ENCODE measurements around the gene SCAPER.

SCAPER gene

DNA sequence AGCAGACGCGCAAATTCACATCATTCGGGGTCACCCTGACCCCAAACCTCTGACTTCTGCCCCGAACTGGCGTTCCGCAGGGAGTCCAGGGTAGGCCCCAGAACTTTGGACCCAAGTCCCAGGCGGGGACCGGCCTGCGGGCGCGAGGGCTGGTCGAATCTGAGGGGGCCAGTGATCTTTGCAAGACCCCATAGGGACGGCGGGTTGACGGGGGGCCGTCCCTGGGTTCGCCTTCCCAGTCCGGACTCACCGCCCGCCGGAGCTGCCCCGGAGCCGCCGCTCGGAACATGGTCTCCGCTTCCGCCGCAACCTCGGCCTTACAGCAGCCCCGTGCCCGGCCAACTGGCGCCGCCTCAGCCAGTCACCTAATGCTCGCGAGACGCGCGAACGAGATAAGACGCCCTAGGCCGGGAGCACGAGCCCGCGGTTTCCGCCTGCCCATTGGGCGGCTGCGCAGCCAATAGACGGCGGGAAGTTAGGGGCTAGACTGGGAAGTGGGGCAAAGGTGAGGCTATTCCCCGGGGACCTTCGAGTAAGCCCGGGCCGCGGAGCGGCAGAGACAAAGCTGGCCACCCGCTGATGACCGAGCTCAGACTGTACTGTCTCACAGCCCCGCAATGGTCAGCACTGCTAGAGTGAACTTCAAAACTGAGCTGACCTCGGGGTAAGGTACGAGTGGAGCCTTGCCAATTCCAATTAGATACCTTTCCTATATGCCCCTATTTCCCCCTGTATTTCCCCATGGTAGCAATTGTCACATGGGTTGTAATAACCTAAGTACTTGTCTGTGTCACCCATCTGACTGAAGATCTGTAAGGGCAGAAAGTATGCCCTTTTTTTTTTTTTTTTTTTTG, 593.8 kb downstream of the SCAPER start, which contains the start of gene ETFA (continued):
- TF ChIP-seq, protein P1, sequence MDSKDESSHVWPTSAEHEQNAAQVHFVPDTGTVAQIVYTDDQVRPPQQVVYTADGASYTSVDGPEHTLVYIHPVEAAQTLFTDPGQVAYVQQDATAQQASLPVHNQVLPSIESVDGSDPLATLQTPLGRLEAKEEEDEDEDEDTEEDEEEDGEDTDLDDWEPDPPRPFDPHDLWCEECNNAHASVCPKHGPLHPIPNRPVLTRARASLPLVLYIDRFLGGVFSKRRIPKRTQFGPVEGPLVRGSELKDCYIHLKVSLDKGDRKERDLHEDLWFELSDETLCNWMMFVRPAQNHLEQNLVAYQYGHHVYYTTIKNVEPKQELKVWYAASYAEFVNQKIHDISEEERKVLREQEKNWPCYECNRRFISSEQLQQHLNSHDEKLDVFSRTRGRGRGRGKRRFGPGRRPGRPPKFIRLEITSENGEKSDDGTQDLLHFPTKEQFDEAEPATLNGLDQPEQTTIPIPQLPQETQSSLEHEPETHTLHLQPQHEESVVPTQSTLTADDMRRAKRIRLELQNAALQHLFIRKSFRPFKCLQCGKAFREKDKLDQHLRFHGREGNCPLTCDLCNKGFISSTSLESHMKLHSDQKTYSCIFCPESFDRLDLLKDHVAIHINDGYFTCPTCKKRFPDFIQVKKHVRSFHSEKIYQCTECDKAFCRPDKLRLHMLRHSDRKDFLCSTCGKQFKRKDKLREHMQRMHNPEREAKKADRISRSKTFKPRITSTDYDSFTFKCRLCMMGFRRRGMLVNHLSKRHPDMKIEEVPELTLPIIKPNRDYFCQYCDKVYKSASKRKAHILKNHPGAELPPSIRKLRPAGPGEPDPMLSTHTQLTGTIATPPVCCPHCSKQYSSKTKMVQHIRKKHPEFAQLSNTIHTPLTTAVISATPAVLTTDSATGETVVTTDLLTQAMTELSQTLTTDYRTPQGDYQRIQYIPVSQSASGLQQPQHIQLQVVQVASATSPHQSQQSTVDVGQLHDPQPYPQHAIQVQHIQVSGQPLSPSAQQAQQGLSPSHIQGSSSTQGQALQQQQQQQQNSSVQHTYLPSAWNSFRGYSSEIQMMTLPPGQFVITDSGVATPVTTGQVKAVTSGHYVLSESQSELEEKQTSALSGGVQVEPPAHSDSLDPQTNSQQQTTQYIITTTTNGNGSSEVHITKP (tag by site-specific recombination; IDR thresholded peaks at IDR 0.05), result peak; percentile 57
- TF ChIP-seq, protein P2, sequence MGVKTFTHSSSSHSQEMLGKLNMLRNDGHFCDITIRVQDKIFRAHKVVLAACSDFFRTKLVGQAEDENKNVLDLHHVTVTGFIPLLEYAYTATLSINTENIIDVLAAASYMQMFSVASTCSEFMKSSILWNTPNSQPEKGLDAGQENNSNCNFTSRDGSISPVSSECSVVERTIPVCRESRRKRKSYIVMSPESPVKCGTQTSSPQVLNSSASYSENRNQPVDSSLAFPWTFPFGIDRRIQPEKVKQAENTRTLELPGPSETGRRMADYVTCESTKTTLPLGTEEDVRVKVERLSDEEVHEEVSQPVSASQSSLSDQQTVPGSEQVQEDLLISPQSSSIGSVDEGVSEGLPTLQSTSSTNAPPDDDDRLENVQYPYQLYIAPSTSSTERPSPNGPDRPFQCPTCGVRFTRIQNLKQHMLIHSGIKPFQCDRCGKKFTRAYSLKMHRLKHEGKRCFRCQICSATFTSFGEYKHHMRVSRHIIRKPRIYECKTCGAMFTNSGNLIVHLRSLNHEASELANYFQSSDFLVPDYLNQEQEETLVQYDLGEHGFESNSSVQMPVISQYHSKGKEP (tag by site-specific recombination; IDR thresholded peaks at IDR 0.05), result 0 out of 2 replicates have a peak, but pooled peaks have one; percentile 5
- TF ChIP-seq, protein P3, sequence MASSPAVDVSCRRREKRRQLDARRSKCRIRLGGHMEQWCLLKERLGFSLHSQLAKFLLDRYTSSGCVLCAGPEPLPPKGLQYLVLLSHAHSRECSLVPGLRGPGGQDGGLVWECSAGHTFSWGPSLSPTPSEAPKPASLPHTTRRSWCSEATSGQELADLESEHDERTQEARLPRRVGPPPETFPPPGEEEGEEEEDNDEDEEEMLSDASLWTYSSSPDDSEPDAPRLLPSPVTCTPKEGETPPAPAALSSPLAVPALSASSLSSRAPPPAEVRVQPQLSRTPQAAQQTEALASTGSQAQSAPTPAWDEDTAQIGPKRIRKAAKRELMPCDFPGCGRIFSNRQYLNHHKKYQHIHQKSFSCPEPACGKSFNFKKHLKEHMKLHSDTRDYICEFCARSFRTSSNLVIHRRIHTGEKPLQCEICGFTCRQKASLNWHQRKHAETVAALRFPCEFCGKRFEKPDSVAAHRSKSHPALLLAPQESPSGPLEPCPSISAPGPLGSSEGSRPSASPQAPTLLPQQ (tag by site-specific recombination; IDR thresholded peaks at IDR 0.05), result peak; percentile 49; the same call in 1 of the 2 replicates

DNA sequence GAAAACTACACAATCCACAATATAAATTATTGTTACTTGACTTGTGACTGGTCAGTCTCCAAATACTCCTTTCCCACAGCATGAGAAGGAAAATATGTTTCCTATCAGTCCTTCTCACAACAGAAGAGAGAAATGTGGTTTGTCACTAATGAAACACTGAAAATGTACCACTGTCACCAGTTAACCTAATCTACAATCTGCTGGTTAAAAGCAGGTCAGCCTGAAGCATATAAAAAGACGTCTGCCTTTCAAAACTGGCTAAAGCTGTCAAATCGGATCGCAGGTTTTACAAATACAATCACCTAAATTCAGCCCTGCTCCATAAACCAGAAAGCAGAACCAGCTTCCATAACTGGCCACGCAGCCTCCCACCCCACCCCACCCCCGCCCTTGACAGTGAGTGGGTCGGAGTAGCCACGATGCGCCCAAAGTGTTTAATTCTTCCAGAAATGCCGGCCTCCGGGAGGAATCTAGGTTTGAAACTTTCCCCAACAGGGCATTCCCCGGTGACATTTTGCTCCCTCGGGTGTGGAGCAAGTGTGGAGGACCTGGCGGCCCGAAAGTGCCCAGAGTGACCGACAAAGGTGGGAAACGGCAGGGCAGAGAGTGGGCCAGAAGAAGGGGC, 594.6 kb downstream of the SCAPER start:
- H3K9me3 ChIP-seq (ENCODE audit: control insufficient read depth, insufficient read depth, low read depth, low read length), result no peaks in the 10 kb centered on the region
- peak overlapping the region; percentile 84 for H3K27ac ChIP-seq (ENCODE audit: extremely low read depth, low read depth, low read length)
- peak overlapping the region; percentile 77 for H3K4me3 ChIP-seq (ENCODE audit: low read depth, low read length)
- POLR2A ChIA-PET, result interaction anchor here (0.7 to 3.6 kb wide), 12 partner anchors 9 to 754 kb away, joined by 3 to 83 read pairs (median 6); partner anchors contain the start of gene ISL2
- peaks cover 16% of the 10 kb centered on the region; the same call in 1 of the 2 replicates for H3K4me1 ChIP-seq (ENCODE audit: control insufficient read depth, insufficient read depth, low read length)
- peak; percentile 53; the same call in 1 of the 2 replicates for TF ChIP-seq EGR2 (tag by site-specific recombination; IDR thresholded peaks at IDR 0.05; ENCODE audit: low read depth)
- TF ChIP-seq GLI4 (tag by site-specific recombination; IDR thresholded peaks at IDR 0.05), result no peak
- TF ChIP-seq BCL11B (tag by site-specific recombination; IDR thresholded peaks at IDR 0.05; ENCODE audit: low read depth), result no peak
- peak; percentile 55 for TF ChIP-seq ZFHX2 (tag by site-specific recombination; conservative IDR thresholded peaks at IDR 0.05)
- TF ChIP-seq ZNF214 (tag by site-specific recombination; IDR thresholded peaks at IDR 0.05; ENCODE audit: borderline replicate concordance), result no peak
- TF ChIP-seq, protein P4, sequence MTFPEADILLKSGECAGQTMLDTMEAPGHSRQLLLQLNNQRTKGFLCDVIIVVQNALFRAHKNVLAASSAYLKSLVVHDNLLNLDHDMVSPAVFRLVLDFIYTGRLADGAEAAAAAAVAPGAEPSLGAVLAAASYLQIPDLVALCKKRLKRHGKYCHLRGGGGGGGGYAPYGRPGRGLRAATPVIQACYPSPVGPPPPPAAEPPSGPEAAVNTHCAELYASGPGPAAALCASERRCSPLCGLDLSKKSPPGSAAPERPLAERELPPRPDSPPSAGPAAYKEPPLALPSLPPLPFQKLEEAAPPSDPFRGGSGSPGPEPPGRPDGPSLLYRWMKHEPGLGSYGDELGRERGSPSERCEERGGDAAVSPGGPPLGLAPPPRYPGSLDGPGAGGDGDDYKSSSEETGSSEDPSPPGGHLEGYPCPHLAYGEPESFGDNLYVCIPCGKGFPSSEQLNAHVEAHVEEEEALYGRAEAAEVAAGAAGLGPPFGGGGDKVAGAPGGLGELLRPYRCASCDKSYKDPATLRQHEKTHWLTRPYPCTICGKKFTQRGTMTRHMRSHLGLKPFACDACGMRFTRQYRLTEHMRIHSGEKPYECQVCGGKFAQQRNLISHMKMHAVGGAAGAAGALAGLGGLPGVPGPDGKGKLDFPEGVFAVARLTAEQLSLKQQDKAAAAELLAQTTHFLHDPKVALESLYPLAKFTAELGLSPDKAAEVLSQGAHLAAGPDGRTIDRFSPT (tag by site-specific recombination; IDR thresholded peaks at IDR 0.05), result no peak
- CTCF ChIA-PET, result interaction anchor here (0.6 to 2.5 kb wide), 4 partner anchors 16 to 557 kb away, joined by 3 to 8 read pairs (median 3); no protein-coding TSS in a partner anchor
- peaks cover 0 to 4% of the 10 kb centered on the region in 2 experiments; a peak in 1 of 3 replicates for H3K36me3 ChIP-seq (ENCODE audit: control insufficient read depth in 2 of 2, insufficient read depth in 1 of 2, low read length in 2 of 2)

Measured in HEK293 (cell line).